Sigmoid colon (tissue), 7 donors: ENCODE results near the gene PRPF18. TPM values are rescaled to one million over a fixed set of nuclear protein-coding genes. Genes with fewer than 3 reads are reported as not detected.

Experiments
- DNase-seq: peaks from one replicate; pipeline ENCODE4 v3.0.0-alpha.2; 2019
- H3K27ac ChIP-seq, 4 donors: fragments of 200-600 bp; sonication (generic); one replicate each; pipeline ENCODE4 v1.5.1; 2016 to 2019; ENCODE audit warnings: mild to moderate bottlenecking in 1 of 4
- H3K27me3 ChIP-seq, 3 donors: fragments of 200-600 bp; sonication (generic); one replicate each; pipeline ENCODE4 v1.5.1; 2019; ENCODE audit warnings: mild to moderate bottlenecking in 1 of 3
- H3K36me3 ChIP-seq, 4 donors: fragments of 200-600 bp; sonication (generic); one replicate each; pipeline ENCODE4 v1.5.1; 2016 to 2019
- H3K4me1 ChIP-seq, 4 donors: fragments of 200-600 bp; sonication (generic); one replicate each; pipeline ENCODE4 v1.5.1; 2017 to 2019
- H3K4me3 ChIP-seq, 4 donors: fragments of 200-600 bp; sonication (generic); one replicate each; pipeline ENCODE4 v1.5.1; 2017 to 2019; ENCODE audit warnings: mild to moderate bottlenecking in 2 of 4, moderate library complexity in 1 of 4
- H3K9me3 ChIP-seq, 4 donors: fragments of 200-600 bp in 3 of 4; sonication (generic) in 3 of 4; one replicate each; pipeline versions ENCODE4 v1.5.1 to v1.6.1; 2013 to 2019
- CTCF ChIP-seq, 4 experiments: fragments of 450-650 bp in 3 of 4; fragments of 200-600 bp in 1 of 4; IDR thresholded peaks; one replicate each; pipeline ENCODE4 v1.5.1; 2016 to 2019; ENCODE audit warnings: antibody characterized with exemption in 4 of 4, mild to moderate bottlenecking in 3 of 4, moderate library complexity in 2 of 4
- EP300 ChIP-seq, 4 donors: sonication (generic); formaldehyde crosslinking; IDR thresholded peaks; one replicate each; pipeline ENCODE4 v1.6.1; 2017; ENCODE audit warnings: antibody characterized with exemption in 4 of 4
- POLR2A ChIP-seq, 2 donors: fragments of 450-650 bp; IDR thresholded peaks; one replicate each; pipeline ENCODE4 v1.6.1; 2016; ENCODE audit warnings: antibody characterized with exemption in 2 of 2, mild to moderate bottlenecking in 2 of 2, moderate library complexity in 2 of 2
- POLR2AphosphoS5 ChIP-seq, 4 donors: sonication (generic); formaldehyde crosslinking; IDR thresholded peaks; one replicate each; pipeline ENCODE4 v1.6.1; 2017; ENCODE audit warnings: antibody characterized with exemption in 4 of 4
- WGBS, 2 donors: extraction: QIAGEN DNeasy Blood & Tissue Kit; methylation state at CpG; one replicate each; pipeline ENCODE4 v1.1.7; 2013; 5-methylcytosine and 5-hydroxymethylcytosine counted together
- intact Hi-C: fragments of 100-400 bp; cut with DNase I; formaldehyde crosslinking; loops from one replicate; pipeline ENCODE4 v1.15.1; 2023
- polyA plus RNA-seq, 3 donors: library from polyadenylated mRNA; stranded (reverse); fragments of 200-250 nt; gene quantifications; one replicate each; pipeline ENCODE4 v1.2.3, GENCODE V29; 2013
- total RNA-seq, 4 donors: library from RNA; depleted of rRNA; stranded (reverse); fragments of >200 nt; gene quantifications; one replicate each; pipeline ENCODE4 v1.1.0, GENCODE V29; 2016
- donor health status: healthy with polysubstance abuse.
- donor health status: Bipolar disorder and iron deficiency.
- donor health status: healthy.

The PRPF18 gene
- total and polyA plus RNA-seq, 7 donors, result 21.2 to 39.3 (median 27.5) TPM

- Histone ChIP-seq H3K4me3 (no peak overlapping the region), H3K9me3 (no peaks in the 10 kb centered on the region), H3K27ac (no peak overlapping the region), H3K27me3 (no peaks in the 10 kb centered on the region), H3K4me1 (peaks cover 0 to 32% (median 17%) of the 10 kb centered on the region in 4 donors), H3K36me3 (peaks cover 5 to 73% (median 28%) of the 10 kb centered on the region in 4 donors)
- no peak for DNase-seq
- no peak for TF ChIP-seq CTCF (IDR thresholded peaks at IDR 0.05)
- no peak for TF ChIP-seq POLR2AphosphoS5 (IDR thresholded peaks at IDR 0.05)
- TF ChIP-seq POLR2A (IDR thresholded peaks at IDR 0.05), result no peak
- TF ChIP-seq EP300 (IDR thresholded peaks at IDR 0.05), result no peak
- 96% methylated on average over 49 of the region's 49 CpGs for WGBS, 2 donors
- intact Hi-C loops, result no loop called here
These were observed 70.4 kb downstream of the PRPF18 start for GRCh38 chr10:13657101-13657680.

GRCh38 chr10:13658264-13658663 is 71.5 kb downstream of the PRPF18 start:
- intact Hi-C loops, result no loop called here
- H3K27ac ChIP-seq, result peak overlapping the region in 2 of 4 donors; percentile 71 to 73
- no peak overlapping the region for H3K4me3 ChIP-seq
- no peaks in the 10 kb centered on the region for H3K9me3 ChIP-seq
- no peaks in the 10 kb centered on the region for H3K27me3 ChIP-seq
- 67 to 87% methylated on average over 10 of the region's 10 CpGs for WGBS, 2 donors
- DNase-seq, result peak; percentile 22
- TF ChIP-seq EP300 (IDR thresholded peaks at IDR 0.05), result no peak
- peaks cover 0 to 33% (median 17%) of the 10 kb centered on the region in 4 donors for H3K4me1 ChIP-seq
- H3K36me3 ChIP-seq, result peaks cover 0 to 73% (median 25%) of the 10 kb centered on the region in 4 donors

- Histone ChIP-seq H3K36me3 (peaks cover 0 to 73% (median 18%) of the 10 kb centered on the region in 4 donors), H3K9me3 (no peaks in the 10 kb centered on the region), H3K4me1 (peaks cover 0 to 36% (median 17%) of the 10 kb centered on the region in 4 donors), H3K4me3 (no peak overlapping the region), H3K27me3 (no peaks in the 10 kb centered on the region), H3K27ac (peak overlapping the region; percentile 45 to 73 (median 61))
- WGBS, 2 donors, result 63 to 87% methylated on average over 21 of the region's 21 CpGs
- TF ChIP-seq POLR2A (IDR thresholded peaks at IDR 0.05), result no peak
- no peak for TF ChIP-seq POLR2AphosphoS5 (IDR thresholded peaks at IDR 0.05)
- TF ChIP-seq EP300 (IDR thresholded peaks at IDR 0.05), result no peak
- TF ChIP-seq CTCF (IDR thresholded peaks at IDR 0.05), result no peak
- intact Hi-C loops, result no loop called here
- peak; percentile 76 for DNase-seq
These were observed 72.3 kb downstream of the PRPF18 start for GRCh38 chr10:13658871-13659685.

GRCh38 chr10:13659887-13660550 is 73.3 kb downstream of the PRPF18 start:
- peaks cover 0 to 72% (median 17%) of the 10 kb centered on the region in 4 donors for H3K36me3 ChIP-seq

More at GRCh38 chr10:13659887-13660550, 73.3 kb downstream of the PRPF18 start:
- Histone ChIP-seq H3K4me1 (peaks cover 0 to 36% (median 17%) of the 10 kb centered on the region in 4 donors), H3K27ac (peak overlapping the region; percentile 45 to 73 (median 61)), H3K27me3 (no peaks in the 10 kb centered on the region), H3K4me3 (no peak overlapping the region), H3K9me3 (no peaks in the 10 kb centered on the region)
- TF ChIP-seq POLR2AphosphoS5 (IDR thresholded peaks at IDR 0.05) (peak in 2 of 4 donors; percentile 10 to 29), EP300 (IDR thresholded peaks at IDR 0.05) (no peak), POLR2A (IDR thresholded peaks at IDR 0.05) (no peak), CTCF (IDR thresholded peaks at IDR 0.05) (peak; percentile 86 to 90 (median 88))
- DNase-seq, result peak; percentile 85
- intact Hi-C loops, result loop anchor here (1.0 to 5.0 kb wide), 3 partner anchors 48 to 118 kb away; no protein-coding TSS in a partner anchor
- 34 to 39% methylated on average over 19 of the region's 19 CpGs for WGBS, 2 donors
